Upper lobe of right lung (tissue), 1 donor: ENCODE measurements around the gene IL16. TPM values are rescaled to one million over a fixed set of nuclear protein-coding genes. Genes with fewer than 3 reads are reported as not detected.
"Not testable (repeated sequence)": the region's sequence is repeated elsewhere in the genome, so short reads cannot be mapped to it uniquely, and the experiment has no call there.

Source experiments
- ATAC-seq: fragments of 200-7000 bp; cut with Tn5 transposase; one replicate; pipeline ENCODE4 v1.9.1; 2020; ENCODE audit warnings: mild to moderate bottlenecking, moderate library complexity
- DNase-seq: peaks from one replicate; pipeline ENCODE4 v3.0.0-alpha.2; 2020
- H3K27ac ChIP-seq: fragments of 200-600 bp; one replicate; pipeline ENCODE4 v1.8.0; 2022
- H3K27me3 ChIP-seq: fragments of 200-600 bp; one replicate; pipeline ENCODE4 v1.8.0; 2022; ENCODE audit warnings: mild to moderate bottlenecking
- H3K36me3 ChIP-seq: fragments of 200-600 bp; one replicate; pipeline ENCODE4 v1.8.0; 2022
- H3K4me1 ChIP-seq: fragments of 200-600 bp; one replicate; pipeline ENCODE4 v1.8.0; 2022
- H3K4me3 ChIP-seq: fragments of 200-600 bp; one replicate; pipeline ENCODE4 v1.8.0; 2022; ENCODE audit warnings: mild to moderate bottlenecking
- H3K9me3 ChIP-seq: fragments of 200-600 bp; one replicate; pipeline ENCODE4 v1.8.0; 2022
- intact Hi-C: fragments of 100-400 bp; cut with DNase I; formaldehyde crosslinking; loops from one replicate; pipeline ENCODE4 v1.11.0; 2022
- total RNA-seq: library from RNA; stranded (reverse); fragmentation: NEBNext Ultra II Directional; extraction: Animal tissue kit (Norgen Biotek cat#: 25700); gene quantifications from one replicate; pipeline ENCODE4 v1.2.1, GENCODE V29; 2021
- TF ChIP-seq, protein P1 (sequence below): fragments of 200-600 bp; IDR thresholded peaks from one replicate; pipeline ENCODE4 v1.8.0; 2022; ENCODE audit warnings: antibody characterized with exemption
- donor health status: DM: no; HTN: yes; CAD: no; lungs with severe emphysema.

The IL16 gene
- total RNA-seq, 1 donor from 2014 or later: 39.3 TPM

DNA sequence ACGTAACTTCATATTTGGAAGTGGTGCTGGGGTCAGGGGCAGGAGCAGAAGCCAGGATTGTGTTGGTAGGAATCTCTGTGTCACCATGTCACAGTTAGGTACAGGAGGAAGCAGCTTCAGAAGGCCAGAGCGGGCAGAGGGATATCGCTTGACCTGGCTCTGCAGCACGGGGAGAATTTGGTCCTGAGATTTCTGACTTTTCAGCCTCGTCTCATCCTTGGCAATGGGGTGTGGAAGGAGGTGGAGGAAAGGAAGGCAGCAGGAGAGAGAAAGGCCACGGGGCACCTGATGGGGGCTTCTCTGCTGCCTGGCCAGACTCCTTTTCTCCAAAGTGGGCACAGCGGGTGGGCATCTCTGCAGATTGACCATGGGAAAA, 564 bp downstream of the IL16 start:
- no peaks in the 10 kb centered on the region for H3K9me3 ChIP-seq
- TF ChIP-seq, protein P1, sequence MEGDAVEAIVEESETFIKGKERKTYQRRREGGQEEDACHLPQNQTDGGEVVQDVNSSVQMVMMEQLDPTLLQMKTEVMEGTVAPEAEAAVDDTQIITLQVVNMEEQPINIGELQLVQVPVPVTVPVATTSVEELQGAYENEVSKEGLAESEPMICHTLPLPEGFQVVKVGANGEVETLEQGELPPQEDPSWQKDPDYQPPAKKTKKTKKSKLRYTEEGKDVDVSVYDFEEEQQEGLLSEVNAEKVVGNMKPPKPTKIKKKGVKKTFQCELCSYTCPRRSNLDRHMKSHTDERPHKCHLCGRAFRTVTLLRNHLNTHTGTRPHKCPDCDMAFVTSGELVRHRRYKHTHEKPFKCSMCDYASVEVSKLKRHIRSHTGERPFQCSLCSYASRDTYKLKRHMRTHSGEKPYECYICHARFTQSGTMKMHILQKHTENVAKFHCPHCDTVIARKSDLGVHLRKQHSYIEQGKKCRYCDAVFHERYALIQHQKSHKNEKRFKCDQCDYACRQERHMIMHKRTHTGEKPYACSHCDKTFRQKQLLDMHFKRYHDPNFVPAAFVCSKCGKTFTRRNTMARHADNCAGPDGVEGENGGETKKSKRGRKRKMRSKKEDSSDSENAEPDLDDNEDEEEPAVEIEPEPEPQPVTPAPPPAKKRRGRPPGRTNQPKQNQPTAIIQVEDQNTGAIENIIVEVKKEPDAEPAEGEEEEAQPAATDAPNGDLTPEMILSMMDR: no peak
- intact Hi-C loops: no loop called here
- H3K27me3 ChIP-seq: no peaks in the 10 kb centered on the region
- H3K4me1 ChIP-seq: peaks cover 7% of the 10 kb centered on the region
- H3K36me3 ChIP-seq: no peaks in the 10 kb centered on the region
- H3K27ac ChIP-seq: no peak overlapping the region
- DNase-seq (no peak), ATAC-seq (no peak)
- H3K4me3 ChIP-seq: no peak overlapping the region

DNA sequence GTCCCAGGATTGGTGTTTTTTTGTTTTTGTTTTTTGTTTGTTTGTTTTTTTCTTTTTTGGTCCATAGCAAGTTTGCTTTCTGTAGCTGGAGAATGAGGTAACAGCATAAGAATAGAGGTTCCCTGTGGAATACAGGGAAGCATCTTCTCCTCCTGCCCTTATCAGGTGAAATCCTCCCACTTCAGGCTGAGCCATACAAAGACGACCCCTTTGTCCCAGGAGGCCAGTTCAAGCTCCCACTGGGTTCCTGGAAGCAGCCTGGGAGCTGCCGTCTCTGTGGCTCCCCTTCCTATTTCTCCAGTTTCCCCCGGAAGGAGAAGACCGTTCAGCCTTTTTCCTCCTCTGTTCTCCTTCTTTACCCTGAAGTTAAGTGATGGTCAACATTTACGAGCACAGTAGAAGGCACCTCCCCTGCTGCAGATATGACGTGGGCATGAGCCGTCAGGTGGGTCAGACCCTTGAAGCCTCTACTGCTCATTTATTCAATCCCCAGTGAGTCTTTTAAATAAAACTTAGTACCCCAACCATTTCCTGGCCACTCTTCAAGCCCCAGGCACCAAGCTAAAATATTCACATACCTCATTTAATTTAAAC, 1.1 kb downstream of the IL16 start:
- no peak for ATAC-seq
- TF ChIP-seq, protein P1: no peak

DNA sequence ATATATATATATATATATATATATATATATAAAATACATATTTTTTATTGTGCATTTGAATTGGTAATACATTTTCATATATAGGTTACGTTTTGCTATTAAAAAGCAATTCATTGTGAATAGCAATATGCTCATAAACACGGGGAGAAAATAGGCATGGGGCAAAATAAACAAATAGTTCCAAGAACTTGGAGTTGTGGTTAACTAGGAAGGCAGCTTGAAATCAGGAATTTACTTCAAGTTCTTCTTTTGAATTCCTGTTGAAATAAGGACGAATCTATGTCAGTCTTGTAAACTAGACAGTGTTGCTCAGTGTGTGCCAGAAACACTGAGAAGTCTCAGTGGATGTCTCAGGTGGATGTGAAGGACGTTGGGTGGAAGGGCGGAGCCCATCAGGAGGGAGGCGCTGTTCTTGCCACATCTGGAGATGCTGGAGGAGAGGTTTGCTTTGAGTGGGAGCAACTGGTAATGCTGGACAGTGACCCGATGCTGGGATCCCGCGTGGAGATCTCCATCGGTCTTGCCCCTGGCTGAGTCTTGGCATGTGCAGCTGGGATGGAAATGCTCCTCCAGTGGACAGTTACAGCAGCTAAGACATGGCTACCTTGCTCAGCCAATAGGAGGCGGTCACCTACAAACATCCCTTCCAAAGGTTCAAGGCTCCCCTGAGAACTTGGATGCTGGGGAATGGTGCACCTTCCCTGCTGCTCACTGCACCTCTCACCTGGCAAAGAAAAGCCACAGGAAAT, 2.5 kb downstream of the IL16 start:
- peaks cover 7% of the 10 kb centered on the region for H3K4me1 ChIP-seq
- no peak for ATAC-seq
- H3K9me3 ChIP-seq: no peaks in the 10 kb centered on the region
- no peaks in the 10 kb centered on the region for H3K27me3 ChIP-seq
- intact Hi-C loops: no loop called here
- TF ChIP-seq, protein P1: no peak
- no peaks in the 10 kb centered on the region for H3K36me3 ChIP-seq
- H3K27ac ChIP-seq: no peak overlapping the region
- no peak overlapping the region for H3K4me3 ChIP-seq
- no peak for DNase-seq

More for the DNA sequence above, 1.1 kb downstream of the IL16 start:
- no peaks in the 10 kb centered on the region for H3K9me3 ChIP-seq
- intact Hi-C loops: no loop called here
- no peak for DNase-seq
- peaks cover 7% of the 10 kb centered on the region for H3K4me1 ChIP-seq
- H3K27me3 ChIP-seq: no peaks in the 10 kb centered on the region
- no peak overlapping the region for H3K4me3 ChIP-seq
- no peak overlapping the region for H3K27ac ChIP-seq
- H3K36me3 ChIP-seq: no peaks in the 10 kb centered on the region

DNA sequence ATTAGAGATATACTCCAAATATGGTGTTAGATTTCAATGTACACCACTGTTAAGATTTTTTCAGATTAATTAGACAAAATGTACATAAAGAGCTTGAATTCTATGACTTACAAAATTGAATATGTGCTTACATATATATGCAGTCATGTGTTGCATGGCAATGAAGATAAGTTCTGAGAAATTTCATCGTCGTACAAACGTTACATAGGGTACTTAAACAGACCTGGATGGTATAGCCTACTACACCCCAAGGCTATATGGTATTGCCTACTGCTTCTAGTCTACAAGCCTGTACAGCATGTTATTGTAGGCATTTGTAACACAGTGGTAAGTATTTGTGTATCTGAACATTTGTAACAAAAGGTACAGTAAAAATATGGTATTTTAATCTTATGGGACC, 9.3 kb downstream of the IL16 start:
- Histone ChIP-seq H3K27ac (no peak overlapping the region), H3K36me3 (no peaks in the 10 kb centered on the region), H3K27me3 (no peaks in the 10 kb centered on the region), H3K4me1 (no peaks in the 10 kb centered on the region), H3K9me3 (peaks cover 6% of the 10 kb centered on the region), H3K4me3 (no peak overlapping the region)
- TF ChIP-seq, protein P1: no peak
- intact Hi-C loops: no loop called here
- no peak for ATAC-seq
- DNase-seq: no peak

DNA sequence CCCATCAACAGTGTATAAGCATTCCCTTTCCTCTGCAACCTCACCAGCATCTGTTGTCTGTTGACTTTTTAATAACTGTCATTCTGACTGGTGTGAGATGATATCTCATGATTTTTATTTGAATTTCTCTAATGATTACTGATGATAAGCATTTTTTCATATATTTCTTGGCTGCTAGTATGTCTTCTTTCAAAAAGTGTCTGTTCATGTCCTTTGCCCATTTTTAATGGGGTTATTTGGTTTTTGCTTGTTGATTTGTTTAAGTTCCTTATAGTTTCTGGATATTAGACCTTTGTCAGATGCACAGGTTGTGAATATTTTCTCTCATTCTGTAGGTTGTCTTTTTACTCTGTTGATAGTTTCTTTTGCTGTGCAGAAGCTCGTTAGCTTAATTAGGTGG, 11.3 kb downstream of the IL16 start:
- H3K27me3 ChIP-seq, DNase-seq, ATAC-seq, H3K36me3 ChIP-seq, H3K9me3 ChIP-seq, intact Hi-C loops, H3K4me3 ChIP-seq, H3K27ac ChIP-seq, H3K4me1 ChIP-seq: not testable (repeated sequence)

DNA sequence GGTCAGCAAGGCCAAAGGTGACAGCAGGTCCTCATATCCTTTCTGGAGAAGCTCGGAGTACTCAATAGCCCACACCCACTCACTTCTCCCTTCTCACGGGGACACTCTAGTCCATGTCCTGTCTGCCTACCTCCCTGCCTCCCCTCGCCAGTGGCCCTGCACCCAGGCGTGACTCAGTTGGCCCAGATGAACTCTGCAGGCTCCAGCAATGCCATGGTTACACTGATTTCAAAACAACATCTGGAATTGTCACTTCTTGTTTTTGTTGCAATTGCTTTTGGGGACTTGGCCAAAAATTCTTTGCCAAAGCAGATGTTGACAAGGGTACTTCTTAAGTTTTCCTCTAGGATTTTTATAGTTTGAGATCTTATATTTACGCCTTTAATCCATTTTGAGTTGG, 13.0 kb downstream of the IL16 start:
- Histone ChIP-seq H3K4me3 (no peak overlapping the region), H3K4me1 (no peaks in the 10 kb centered on the region), H3K9me3 (peaks cover 6% of the 10 kb centered on the region), H3K36me3 (no peaks in the 10 kb centered on the region), H3K27ac (peak overlapping the region; percentile 51), H3K27me3 (no peaks in the 10 kb centered on the region)
- no peak for ATAC-seq
- no peak for DNase-seq
- TF ChIP-seq, protein P1: no peak
- intact Hi-C loops: no loop called here
